HepG2 (cell line): Measurements from ENCODE around the gene CDK2.

ENCODE experiments used
- ATF7 ChIP-seq, 2 experiments: fragments of 450-650 bp in 1 of 2; sonication (generic) in 1 of 2; formaldehyde crosslinking in 1 of 2; IDR thresholded peaks; 2 replicates each; pipeline versions ENCODE4 v1.4.0 to v1.6.1; 2016 to 2020; ENCODE audit warnings: antibody characterized with exemption in 1 of 2, mild to moderate bottlenecking in 1 of 2, missing genetic modification reagents in 1 of 2
- CEBPB ChIP-seq: IDR thresholded peaks from 2 replicates; pipeline ENCODE4 v1.6.1; 2011; ENCODE audit warnings: low read depth, low read length, improper control_type of control experiment, borderline replicate concordance
- CHD2 ChIP-seq: IDR thresholded peaks from 2 replicates; pipeline ENCODE4 v1.6.1; 2011; ENCODE audit warnings: low read depth, low read length, improper control_type of control experiment
- FOXM1 ChIP-seq: sonication (generic); formaldehyde crosslinking; IDR thresholded peaks from 2 replicates; pipeline ENCODE4 v1.5.0; 2020; ENCODE audit warnings: missing genetic modification reagents
- GATAD2A ChIP-seq: IDR thresholded peaks from 2 replicates; pipeline ENCODE4 v1.6.1; 2016
- HBP1 ChIP-seq: IDR thresholded peaks from 2 replicates; pipeline ENCODE4 v1.6.1; 2016; ENCODE audit warnings: low read depth, control low read depth
- USF2 ChIP-seq, 2 experiments: sonication (generic) in 1 of 2; formaldehyde crosslinking in 1 of 2; IDR thresholded peaks; 2 replicates each; pipeline versions ENCODE4 v1.5.1 to v1.6.1; 2011 to 2020; ENCODE audit warnings: borderline replicate concordance in 1 of 2, low read depth in 1 of 2, low read length in 1 of 2, mild to moderate bottlenecking in 1 of 2, missing genetic modification reagents in 1 of 2, moderate library complexity in 1 of 2
- ZFP62 ChIP-seq: sonication (generic); formaldehyde crosslinking; IDR thresholded peaks from 2 replicates; pipeline ENCODE4 v1.4.0; 2020; ENCODE audit warnings: missing genetic modification reagents
- ZNF558 ChIP-seq: sonication (generic); formaldehyde crosslinking; IDR thresholded peaks from 2 replicates; pipeline ENCODE4 v1.9.0; 2022; ENCODE audit warnings: mild to moderate bottlenecking, missing genetic modification reagents, borderline replicate concordance
- TF ChIP-seq, protein P1 (sequence below): sonication (generic); formaldehyde crosslinking; IDR thresholded peaks from 2 replicates; pipeline ENCODE4 v1.8.0; 2022; ENCODE audit warnings: missing genetic modification reagents, low read depth, mild to moderate bottlenecking, borderline replicate concordance

DNA sequence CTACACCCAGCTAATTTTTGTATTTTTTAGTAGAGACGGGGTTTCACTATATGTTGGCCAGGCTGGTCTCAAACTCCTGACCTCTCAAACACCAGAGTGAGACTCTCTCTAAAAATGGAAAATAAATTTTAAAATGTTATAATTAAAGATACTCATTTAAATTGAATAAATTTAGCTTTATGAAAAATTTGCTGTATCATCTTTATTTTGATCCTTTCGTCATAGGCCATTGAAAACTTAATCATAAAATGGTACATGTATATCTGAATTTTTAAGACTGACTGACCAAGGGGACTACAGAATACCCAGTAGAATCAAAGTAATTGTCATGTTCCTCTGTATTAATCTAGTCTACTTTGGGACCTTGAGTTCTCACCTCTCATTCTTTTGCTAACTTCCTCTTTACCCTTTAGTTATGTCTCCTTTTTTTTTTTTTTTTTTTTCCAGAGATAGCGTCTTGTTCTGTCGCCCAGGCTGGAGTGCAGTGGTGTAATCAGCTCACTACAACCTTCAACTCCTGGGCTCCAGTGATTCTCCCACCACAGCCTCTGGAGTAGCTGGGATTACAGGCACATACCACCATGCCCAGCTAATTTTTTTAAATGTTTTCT is 16.7 kb downstream of the CDK2 start:
- TF ChIP-seq HBP1 (CRISPR knock-in tag), result no peak
- TF ChIP-seq CEBPB, result no peak
- TF ChIP-seq USF2 (IDR thresholded peaks at IDR 0.05; ENCODE audit: low read depth, low read length), result no peak
- TF ChIP-seq USF2 (CRISPR knock-in tag; IDR thresholded peaks at IDR 0.05; ENCODE audit: borderline replicate concordance), result no peak
- TF ChIP-seq ZNF558, result no peak
- no peak for TF ChIP-seq GATAD2A (CRISPR knock-in tag)
- no peak for TF ChIP-seq ATF7 (IDR thresholded peaks at IDR 0.05)
- no peak for TF ChIP-seq ATF7 (CRISPR knock-in tag; IDR thresholded peaks at IDR 0.05)
- TF ChIP-seq ZFP62 (CRISPR knock-in tag), result no peak
- TF ChIP-seq, protein P1, sequence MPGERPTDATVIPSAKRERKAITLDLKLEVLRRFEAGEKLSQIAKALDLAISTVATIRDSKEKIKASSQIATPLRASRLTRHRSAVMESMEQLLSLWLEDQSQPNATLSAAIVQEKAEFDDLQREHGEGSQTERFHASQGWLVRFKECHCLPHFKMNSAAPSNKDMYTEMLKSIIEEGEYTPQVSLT (CRISPR knock-in tag), result no peak
- TF ChIP-seq FOXM1, result no peak
- no peak for TF ChIP-seq CHD2
